IPS DF 6.9 (cell line): ENCODE data around the gene BRAT1.

ENCODE experiments used
- DNase-seq: peaks from one replicate; pipeline ENCODE4 v3.0.0-alpha.2; 2013; ENCODE audit warnings: low read depth, low spot score
- H3K27ac ChIP-seq: one replicate; pipeline ENCODE4 v1.5.1; 2013; ENCODE audit warnings: low read length, control low read depth
- H3K27me3 ChIP-seq: 2 replicates; pipeline ENCODE4 v1.6.1; 2013; ENCODE audit warnings: mild to moderate bottlenecking, low read length; ENCODE audit not compliant: control insufficient read depth, insufficient read depth
- H3K36me3 ChIP-seq: 2 replicates; pipeline ENCODE4 v1.6.1; 2013; ENCODE audit warnings: low read length; ENCODE audit not compliant: control insufficient read depth, insufficient read depth
- H3K4me1 ChIP-seq: 2 replicates; pipeline ENCODE4 v1.6.1; 2013; ENCODE audit warnings: low read length; ENCODE audit not compliant: control insufficient read depth, insufficient read depth
- H3K4me3 ChIP-seq: 2 replicates; pipeline ENCODE4 v1.5.1; 2013; ENCODE audit warnings: mild to moderate bottlenecking, low read length
- H3K9me3 ChIP-seq: 2 replicates; pipeline ENCODE4 v1.6.1; 2013; ENCODE audit warnings: low read length, inconsistent platforms; ENCODE audit not compliant: control insufficient read depth, insufficient read depth
- WGBS: extraction: QIAGEN DNeasy Blood & Tissue Kit; methylation state at CpG from one replicate; pipeline ENCODE4 v1.1.7; 2013; ENCODE audit warnings: mixed read lengths, missing lambda C conversion rate; ENCODE audit not compliant: insufficient read length, insufficient coverage; 5-methylcytosine and 5-hydroxymethylcytosine counted together

The BRAT1 gene

GRCh38 chr7:2559283-2559950, 4.1 kb upstream of the BRAT1 start:
- no peaks in the 10 kb centered on the region for H3K9me3 ChIP-seq
- no peak for DNase-seq
- H3K36me3 ChIP-seq, result no peaks in the 10 kb centered on the region
- WGBS, result no CpG with 5 or more reads among the region's 53 CpGs
- peaks cover 2% of the 10 kb centered on the region; the same call in 1 of the 2 replicates for H3K4me1 ChIP-seq
- H3K27ac ChIP-seq, result no peak overlapping the region
- peak overlapping the region; percentile 70 for H3K4me3 ChIP-seq
- H3K27me3 ChIP-seq, result no peaks in the 10 kb centered on the region

DNA sequence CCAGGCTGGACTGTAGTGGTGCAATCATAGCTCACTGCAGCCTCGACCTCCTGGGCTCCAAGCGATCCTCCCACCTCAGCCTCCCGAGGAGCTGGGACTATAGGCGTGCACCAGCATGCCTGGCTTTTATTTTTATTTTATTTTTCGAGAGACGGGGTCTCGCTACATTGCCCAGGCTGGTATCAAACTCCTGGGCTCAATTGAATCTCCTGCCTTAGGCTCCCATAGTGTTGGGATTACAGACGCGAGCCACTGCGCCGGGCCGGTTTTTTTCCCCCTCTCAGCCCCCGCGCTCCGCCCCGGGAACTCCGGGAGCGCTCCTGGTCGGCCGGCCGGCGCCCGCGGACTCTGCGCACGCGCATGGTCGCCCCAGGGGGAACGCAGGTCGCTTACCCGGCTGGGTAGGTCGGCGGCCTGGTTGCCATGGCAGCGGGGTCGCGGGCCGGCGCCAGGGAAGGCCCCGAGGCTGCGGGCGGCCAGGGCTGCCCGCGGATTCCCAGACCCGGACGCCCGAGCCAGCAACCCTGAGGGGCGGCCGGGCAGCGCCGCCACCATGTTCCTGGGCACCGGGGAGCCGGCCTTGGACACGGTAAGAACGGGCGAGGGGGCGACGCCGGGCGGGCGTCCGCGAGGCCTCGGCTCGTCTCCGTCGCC, 3.4 kb upstream of the BRAT1 start, which contains the start of gene IQCE:
Gene IQCE (plus strand): TSS at position 351 of the 654 bp plus-strand sequence. CDS start 203 bp downstream, at position 554.
- peak within 1 kb of the TSS; percentile 70 for H3K4me3 ChIP-seq
- H3K27ac ChIP-seq, result no peak within 1 kb of the TSS
- peak; percentile 80 for DNase-seq
- H3K9me3 ChIP-seq, result no peaks in the 10 kb centered on the region
- H3K27me3 ChIP-seq, result no peaks in the 10 kb centered on the region
- peaks cover 2% of the 10 kb centered on the region; the same call in 1 of the 2 replicates for H3K4me1 ChIP-seq
- no CpG with 5 or more reads among the region's 66 CpGs for WGBS
- no peaks in the 10 kb centered on the region for H3K36me3 ChIP-seq

DNA sequence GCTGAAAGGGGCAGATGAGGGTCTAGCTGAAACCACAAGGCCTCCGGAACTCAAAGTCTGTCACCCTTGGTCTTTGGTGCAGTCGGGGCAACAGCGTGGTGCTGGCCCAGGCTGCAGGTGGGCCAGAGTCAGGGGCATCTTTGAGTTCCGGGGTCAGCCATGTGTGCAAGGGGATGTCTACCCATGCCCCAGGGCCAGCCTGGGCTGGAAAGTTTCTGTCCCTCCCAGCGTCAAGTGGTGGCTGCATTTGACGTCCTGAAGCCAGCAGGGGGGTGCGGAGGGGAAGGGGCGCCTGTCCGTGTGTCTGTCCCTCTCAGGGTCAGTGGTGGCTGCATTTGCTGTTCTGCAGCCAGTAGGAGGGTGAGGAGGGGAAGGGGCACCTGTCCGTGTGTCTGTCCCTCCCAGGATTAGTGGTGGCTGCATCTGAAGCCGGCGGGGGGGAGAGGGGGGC, 638 bp downstream of the BRAT1 start:
- peaks cover 2% of the 10 kb centered on the region; the same call in 1 of the 2 replicates for H3K4me1 ChIP-seq
- H3K36me3 ChIP-seq, result no peaks in the 10 kb centered on the region; the same call in 1 of the 2 replicates
- peak overlapping the region; percentile 96 for H3K4me3 ChIP-seq
- no peaks in the 10 kb centered on the region for H3K27me3 ChIP-seq
- H3K27ac ChIP-seq, result no peak overlapping the region
- DNase-seq, result no peak
- whole genome bisulfite sequencing, result no CpG with 5 or more reads among the region's 12 CpGs
- no peaks in the 10 kb centered on the region for H3K9me3 ChIP-seq

- Histone ChIP-seq H3K36me3 (no peaks in the 10 kb centered on the region; the same call in 1 of the 2 replicates), H3K4me1 (peaks cover 2% of the 10 kb centered on the region; the same call in 1 of the 2 replicates), H3K27me3 (no peaks in the 10 kb centered on the region), H3K4me3 (no peak overlapping the region), H3K27ac (no peak overlapping the region), H3K9me3 (no peaks in the 10 kb centered on the region)
- no CpG with 5 or more reads among the region's 16 CpGs for WGBS
- no peak for DNase-seq
These were observed 1.3 kb downstream of the BRAT1 start for GRCh38 chr7:2553831-2554581.

GRCh38 chr7:2553108-2553507, 2.2 kb downstream of the BRAT1 start:
- Histone ChIP-seq H3K27me3 (no peaks in the 10 kb centered on the region), H3K27ac (no peak overlapping the region), H3K9me3 (no peaks in the 10 kb centered on the region), H3K36me3 (no peaks in the 10 kb centered on the region; the same call in 1 of the 2 replicates), H3K4me3 (no peak overlapping the region), H3K4me1 (peaks cover 2% of the 10 kb centered on the region; the same call in 1 of the 2 replicates)
- DNase-seq, result no peak
- WGBS, result no CpG with 5 or more reads among the region's 10 CpGs

DNA sequence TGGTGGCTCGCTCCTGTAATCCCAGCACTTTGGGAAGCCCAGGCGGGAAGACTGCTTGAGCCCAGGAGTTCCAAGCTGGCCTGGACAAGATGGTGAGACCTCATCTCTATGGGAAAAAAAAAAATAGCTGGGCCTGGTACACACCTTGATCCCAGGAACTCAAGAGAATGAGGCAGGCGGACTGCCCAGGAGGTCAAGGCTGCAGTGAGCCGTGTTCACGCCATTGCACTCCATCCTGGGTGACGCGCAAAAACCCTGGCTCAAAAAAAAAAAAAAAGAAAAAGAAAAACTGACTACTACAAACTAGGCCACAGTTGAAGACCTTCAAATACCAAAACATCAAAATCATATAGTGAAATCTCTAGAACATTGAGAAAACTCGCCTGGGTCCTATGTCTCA, 3.9 kb downstream of the BRAT1 start:
- H3K4me3 ChIP-seq, result no peak overlapping the region
- H3K4me1 ChIP-seq, result peaks cover 2% of the 10 kb centered on the region; the same call in 1 of the 2 replicates
- H3K36me3 ChIP-seq, result peaks cover 4% of the 10 kb centered on the region; the same call in 1 of the 2 replicates
- no peaks in the 10 kb centered on the region for H3K27me3 ChIP-seq
- WGBS, result no CpG with 5 or more reads among the region's 8 CpGs
- H3K27ac ChIP-seq, result no peak overlapping the region
- no peaks in the 10 kb centered on the region for H3K9me3 ChIP-seq
- no peak for DNase-seq

DNA sequence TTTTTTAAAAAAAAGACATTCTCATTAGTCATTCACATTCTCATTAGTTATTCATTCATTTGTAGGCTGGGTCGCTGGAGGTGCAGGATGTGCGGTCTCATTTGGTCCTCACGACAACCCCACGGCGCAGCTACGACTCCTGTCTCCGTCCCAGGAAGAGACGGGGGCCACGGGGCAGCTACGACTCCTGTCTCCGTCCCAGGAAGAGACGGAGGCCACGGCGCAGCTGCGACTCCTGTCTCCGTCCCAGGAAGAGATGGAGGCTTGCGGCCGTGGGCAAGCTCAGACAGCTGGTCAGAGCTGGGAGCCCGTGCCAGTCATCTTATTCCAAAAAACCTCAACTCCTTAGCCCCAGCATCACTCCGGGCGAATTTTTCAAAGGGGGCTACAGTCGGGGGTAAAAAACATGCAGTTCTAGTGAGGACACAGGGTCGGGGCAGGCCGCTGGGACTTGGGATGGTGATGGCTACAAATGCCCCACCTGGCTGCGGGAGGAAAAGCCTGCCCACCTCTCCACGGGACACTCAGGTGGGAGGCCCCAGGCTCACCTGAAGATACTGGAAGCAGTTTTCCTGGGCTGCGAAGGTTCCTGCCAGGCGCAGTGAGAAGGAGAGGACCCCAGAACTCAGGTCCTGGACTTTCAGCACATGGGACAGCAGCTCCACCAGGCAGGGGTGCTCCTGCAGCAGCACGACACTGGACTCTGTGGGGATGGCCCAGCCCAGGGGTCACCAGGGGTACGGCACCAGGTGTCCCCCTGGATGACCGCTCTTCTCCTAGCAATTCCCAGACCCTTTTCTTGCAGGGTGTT, 8.3 kb downstream of the BRAT1 start:
- H3K4me1 ChIP-seq, result no peaks in the 10 kb centered on the region
- no CpG with 5 or more reads among the region's 31 CpGs for WGBS
- H3K4me3 ChIP-seq, result no peak overlapping the region
- DNase-seq, result no peak
- H3K27me3 ChIP-seq, result no peaks in the 10 kb centered on the region
- H3K9me3 ChIP-seq, result no peaks in the 10 kb centered on the region
- H3K36me3 ChIP-seq, result peaks cover 21% of the 10 kb centered on the region
- H3K27ac ChIP-seq, result no peak overlapping the region

GRCh38 chr7:2545746-2546425, 9.4 kb downstream of the BRAT1 start:
- Histone ChIP-seq H3K4me3 (no peak overlapping the region), H3K36me3 (peaks cover 29% of the 10 kb centered on the region), H3K27ac (no peak overlapping the region), H3K27me3 (no peaks in the 10 kb centered on the region), H3K9me3 (no peaks in the 10 kb centered on the region), H3K4me1 (no peaks in the 10 kb centered on the region)
- no CpG with 5 or more reads among the region's 20 CpGs for WGBS
- no peak for DNase-seq

DNA sequence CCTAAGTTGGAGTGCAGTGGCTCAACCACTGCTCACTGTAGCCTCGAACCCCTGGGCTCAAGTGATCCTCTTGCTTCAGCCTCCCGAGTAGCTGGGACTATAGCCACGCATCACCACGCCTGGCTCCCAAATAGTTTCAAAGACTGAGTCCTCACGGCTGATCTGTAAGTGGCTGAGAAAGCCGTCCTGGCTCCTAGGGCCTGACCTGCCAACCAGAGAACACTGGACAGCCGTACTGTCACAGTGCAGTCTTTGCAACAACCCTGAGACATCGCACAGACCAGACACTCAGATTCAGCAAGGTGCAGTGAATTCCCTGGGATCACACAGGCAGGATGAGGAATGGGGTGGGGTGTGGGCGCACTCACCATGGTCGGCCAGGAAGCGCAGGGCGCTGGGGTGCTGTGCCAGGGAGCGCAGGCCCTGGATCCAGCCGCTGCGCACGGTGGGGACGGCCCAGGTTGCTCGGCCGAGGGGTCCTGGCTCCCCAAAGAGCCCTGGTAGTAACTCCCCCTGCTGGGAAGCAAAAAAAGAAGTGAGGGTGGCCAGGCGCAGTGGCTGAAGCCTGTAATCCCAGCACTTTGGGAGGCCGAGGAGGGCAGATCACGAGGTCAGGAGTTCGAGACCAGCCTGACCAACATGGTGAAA, 10.7 kb downstream of the BRAT1 start:
- no CpG with 5 or more reads among the region's 23 CpGs for WGBS
- Histone ChIP-seq H3K27ac (no peak overlapping the region), H3K4me3 (no peak overlapping the region; the same call in 1 of the 2 replicates), H3K36me3 (peaks cover 30% of the 10 kb centered on the region), H3K4me1 (no peaks in the 10 kb centered on the region), H3K9me3 (no peaks in the 10 kb centered on the region), H3K27me3 (no peaks in the 10 kb centered on the region)
- DNase-seq, result no peak
